ENCODE measurements around the gene CKMT2. TPM values are rescaled to one million over a fixed set of nuclear protein-coding genes. Genes with fewer than 3 reads are reported as not detected.
A peak's percentile ranks its signal among the peaks of the same experiment; 100 is the strongest.

CKMT2 gene
- total RNA-seq, 4 donors from 2014 or later: 5.2 to 17.0 (median 8.4) TPM

DNA sequence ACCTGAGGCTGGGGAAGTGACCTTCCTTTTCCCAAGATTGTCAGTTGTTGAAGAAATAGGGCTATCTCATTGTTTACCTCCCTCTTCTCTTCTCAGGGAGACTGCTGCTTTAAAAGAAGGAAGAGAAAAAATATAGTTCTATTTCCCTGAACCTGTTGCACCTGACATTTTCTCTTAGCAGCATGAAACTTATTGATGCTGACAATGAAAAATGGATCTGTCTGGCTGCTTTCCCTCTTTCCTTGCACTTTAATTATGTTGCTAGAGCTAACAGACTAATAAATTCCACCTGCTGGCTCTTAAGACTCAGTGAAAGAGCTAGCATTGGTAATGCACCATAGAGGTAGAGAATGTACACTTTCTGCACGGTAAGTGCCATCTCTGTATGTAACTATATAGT lies 6.2 kb upstream of the CKMT2 start:
- no peak for ATAC-seq (ENCODE audit: low FRiP score)
- DNase-seq (ENCODE audit: low spot score): no peak
- TF ChIP-seq, protein P1, sequence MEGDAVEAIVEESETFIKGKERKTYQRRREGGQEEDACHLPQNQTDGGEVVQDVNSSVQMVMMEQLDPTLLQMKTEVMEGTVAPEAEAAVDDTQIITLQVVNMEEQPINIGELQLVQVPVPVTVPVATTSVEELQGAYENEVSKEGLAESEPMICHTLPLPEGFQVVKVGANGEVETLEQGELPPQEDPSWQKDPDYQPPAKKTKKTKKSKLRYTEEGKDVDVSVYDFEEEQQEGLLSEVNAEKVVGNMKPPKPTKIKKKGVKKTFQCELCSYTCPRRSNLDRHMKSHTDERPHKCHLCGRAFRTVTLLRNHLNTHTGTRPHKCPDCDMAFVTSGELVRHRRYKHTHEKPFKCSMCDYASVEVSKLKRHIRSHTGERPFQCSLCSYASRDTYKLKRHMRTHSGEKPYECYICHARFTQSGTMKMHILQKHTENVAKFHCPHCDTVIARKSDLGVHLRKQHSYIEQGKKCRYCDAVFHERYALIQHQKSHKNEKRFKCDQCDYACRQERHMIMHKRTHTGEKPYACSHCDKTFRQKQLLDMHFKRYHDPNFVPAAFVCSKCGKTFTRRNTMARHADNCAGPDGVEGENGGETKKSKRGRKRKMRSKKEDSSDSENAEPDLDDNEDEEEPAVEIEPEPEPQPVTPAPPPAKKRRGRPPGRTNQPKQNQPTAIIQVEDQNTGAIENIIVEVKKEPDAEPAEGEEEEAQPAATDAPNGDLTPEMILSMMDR (IDR thresholded peaks at IDR 0.05): no peak

DNA sequence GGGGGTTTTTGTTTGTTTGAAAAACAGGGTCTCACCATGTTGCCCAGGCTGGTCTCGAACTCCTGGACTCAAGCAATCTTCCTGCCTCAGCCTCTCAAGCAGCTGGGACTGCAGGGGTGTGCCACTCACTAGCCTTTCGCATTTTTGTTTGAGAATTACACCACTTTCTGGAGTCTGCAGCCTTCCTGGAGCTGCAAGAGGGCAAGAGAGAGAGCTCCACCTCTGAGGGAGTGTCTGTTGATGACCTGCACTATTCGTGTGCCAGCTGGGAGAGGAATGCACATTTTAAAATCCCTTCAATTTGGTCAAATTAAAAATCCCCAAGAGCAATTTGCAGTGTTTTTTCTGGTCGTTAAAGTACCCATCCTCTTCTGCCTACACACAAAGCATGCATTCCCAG lies 5.0 kb upstream of the CKMT2 start:
- DNase-seq (ENCODE audit: low spot score) (no peak), ATAC-seq (ENCODE audit: low FRiP score) (no peak)
- TF ChIP-seq, protein P1 (IDR thresholded peaks at IDR 0.05): no peak

DNA sequence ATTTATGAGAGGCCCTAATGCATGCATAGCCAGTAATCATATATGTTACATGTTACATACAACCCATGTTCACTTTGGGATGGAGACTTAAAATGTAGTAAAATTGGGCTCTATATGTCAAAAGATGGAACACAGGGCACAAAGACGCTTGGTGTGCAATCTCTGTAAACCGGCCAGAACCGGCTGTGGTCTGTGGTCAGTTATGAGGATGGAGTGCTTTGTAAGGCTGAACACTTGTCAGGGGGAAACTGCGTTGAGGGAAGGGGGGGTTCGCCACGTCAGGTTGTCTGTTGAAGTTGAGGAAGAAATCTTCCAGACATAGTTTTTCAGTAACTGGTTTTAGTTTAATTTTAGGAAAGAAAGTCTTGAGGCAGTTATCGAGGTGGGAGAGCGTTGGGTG lies 2.7 kb upstream of the CKMT2 start:
- DNase-seq (ENCODE audit: low spot score) (no peak), ATAC-seq (ENCODE audit: low FRiP score) (no peak)
- TF ChIP-seq, protein P1 (IDR thresholded peaks at IDR 0.05): no peak

DNA sequence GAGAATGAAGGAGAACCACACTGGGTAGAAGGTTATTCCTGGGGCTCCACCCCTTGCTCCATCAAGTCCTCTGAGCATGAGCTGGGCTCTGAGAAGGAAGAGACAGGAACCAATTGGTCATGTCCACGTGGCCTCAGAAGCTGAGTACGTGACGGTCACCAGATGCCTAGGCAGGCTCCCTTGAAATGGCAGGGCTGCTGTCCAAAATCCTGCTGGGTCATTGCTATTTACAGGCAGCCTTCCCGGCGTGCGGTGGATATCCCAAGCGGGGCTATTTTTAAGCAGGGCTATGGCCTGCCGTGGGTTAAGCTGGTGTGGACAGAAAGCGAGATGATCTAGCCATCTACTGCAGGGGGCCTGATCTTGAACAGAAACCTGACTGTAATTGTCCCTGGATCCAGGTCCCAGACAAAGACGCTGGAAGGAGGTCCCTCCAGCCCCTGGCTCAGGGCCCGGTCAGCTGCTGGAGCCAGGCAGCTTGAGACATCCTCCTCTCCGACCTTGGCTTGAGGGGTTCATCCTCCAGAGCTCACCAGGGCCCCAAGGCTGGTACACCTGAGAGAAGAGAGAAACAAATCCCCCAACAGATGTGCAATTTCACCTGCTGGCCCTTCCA lies 550 bp upstream of the CKMT2 start:
- ATAC-seq (ENCODE audit: low FRiP score) (peak; percentile 20), DNase-seq (ENCODE audit: low spot score) (no peak)
- TF ChIP-seq, protein P1 (IDR thresholded peaks at IDR 0.05): no peak

DNA sequence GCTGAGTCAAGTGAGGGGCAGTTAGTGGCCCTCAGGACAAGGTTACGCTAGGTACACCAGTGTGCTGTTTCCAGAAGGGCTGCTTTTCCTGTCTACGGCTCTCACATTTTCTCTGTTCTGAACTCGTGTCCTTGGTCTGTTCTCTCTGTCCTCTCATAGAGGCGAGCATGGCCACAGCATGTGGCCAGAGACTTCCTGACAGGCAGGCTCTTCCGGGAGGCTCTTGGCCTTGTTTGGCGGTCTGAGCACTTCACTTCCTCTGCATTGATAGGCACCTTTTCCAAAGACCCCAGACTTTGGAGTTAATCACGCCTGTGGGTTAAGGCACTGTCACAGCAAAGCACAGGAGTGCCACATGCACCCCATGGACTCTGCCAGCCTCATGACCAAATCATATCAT lies 1.2 kb downstream of the CKMT2 start:
- ATAC-seq (ENCODE audit: low FRiP score): no peak
- TF ChIP-seq, protein P1 (IDR thresholded peaks at IDR 0.05): no peak

DNA sequence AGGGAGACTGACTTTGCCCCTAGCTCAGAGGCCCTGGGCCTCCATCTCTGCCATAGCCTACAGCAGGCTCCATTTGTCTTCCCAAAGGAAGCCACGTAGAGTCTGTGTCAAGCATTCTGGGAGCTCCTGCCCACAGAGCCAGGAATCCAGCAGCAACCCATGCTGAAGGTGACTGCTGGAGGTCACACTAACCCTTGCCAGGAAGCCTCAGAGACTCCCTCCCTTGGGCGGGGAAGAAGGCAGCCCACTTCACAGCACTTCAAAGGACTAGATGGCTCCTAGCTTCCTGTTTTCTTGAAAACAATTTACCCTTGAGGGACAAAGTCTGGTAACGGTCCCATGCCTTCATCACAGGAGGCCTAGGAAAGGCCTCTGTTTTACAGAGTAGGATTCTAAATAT lies 1.7 kb downstream of the CKMT2 start:
- DNase-seq (ENCODE audit: low spot score) (no peak), ATAC-seq (ENCODE audit: low FRiP score) (no peak)
- TF ChIP-seq, protein P1 (IDR thresholded peaks at IDR 0.05): no peak

More for the DNA sequence above, 1.2 kb downstream of the CKMT2 start:
- DNase-seq (ENCODE audit: low spot score): no peak

DNA sequence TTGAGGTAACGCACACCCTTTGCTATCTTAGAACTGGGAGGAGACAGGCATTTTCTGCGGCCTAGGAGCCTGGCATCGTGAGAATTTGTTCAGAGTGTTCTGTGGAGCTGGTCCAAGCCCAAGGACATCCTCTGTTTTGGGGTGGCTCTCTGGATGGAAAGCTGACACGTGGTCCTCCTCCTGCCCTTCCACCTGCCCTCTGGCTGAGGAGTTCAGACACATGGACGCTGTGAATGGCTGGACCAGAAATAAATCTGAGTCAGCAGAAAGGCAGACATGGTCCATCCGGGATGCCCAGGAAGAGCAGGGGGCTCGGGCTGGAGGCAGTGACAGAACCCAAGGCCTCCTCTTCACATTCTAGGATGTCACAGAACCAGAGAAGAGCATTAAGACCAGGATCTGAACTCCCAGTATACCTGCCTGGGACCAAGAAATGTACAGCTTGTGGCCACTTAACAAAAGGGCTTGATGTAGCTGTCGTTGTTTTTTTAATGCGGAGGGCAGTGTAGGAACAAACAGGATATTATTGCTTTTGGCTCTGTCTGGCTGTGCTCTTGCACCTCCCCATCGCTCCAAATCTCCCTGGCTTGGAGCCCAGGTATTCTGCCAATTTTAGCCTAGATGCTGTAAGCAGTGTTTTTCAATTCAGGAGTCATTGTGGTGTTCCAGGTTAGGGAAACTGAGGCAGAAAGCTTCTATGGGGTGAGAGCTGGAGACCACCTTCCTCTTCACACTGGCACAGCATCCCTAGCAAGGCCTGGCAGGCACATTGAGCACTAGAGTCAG lies 2.4 kb downstream of the CKMT2 start:
- ATAC-seq (ENCODE audit: low FRiP score) (no peak), DNase-seq (ENCODE audit: low spot score) (no peak)
- TF ChIP-seq, protein P1 (IDR thresholded peaks at IDR 0.05): no peak
